Memory B cell (primary cell): ENCODE data around the gene NTN1.

Source experiments
- ATAC-seq: fragments of 150-1000 bp; cut with Tn5 transposase; 2 replicates; pipeline ENCODE4 v1.10.0; 2021; ENCODE audit warnings: low read depth, mild to moderate bottlenecking, moderate library complexity
- DNase-seq, 2 donors: peaks; one replicate each; pipeline ENCODE4 v3.0.0; 2022; ENCODE audit warnings: low spot score in 2 of 2
- H3K27ac Mint-ChIP-seq: one replicate; pipeline ENCODE4 v1.8.0; 2022; ENCODE audit warnings: mild to moderate bottlenecking, moderate library complexity, mixed read lengths
- H3K27me3 Mint-ChIP-seq: one replicate; pipeline ENCODE4 v1.8.0; 2022; ENCODE audit warnings: mixed read lengths
- H3K36me3 Mint-ChIP-seq: one replicate; pipeline ENCODE4 v1.8.0; 2022; ENCODE audit warnings: mild to moderate bottlenecking, mixed read lengths
- H3K4me1 Mint-ChIP-seq: one replicate; pipeline ENCODE4 v1.8.0; 2022; ENCODE audit warnings: mixed read lengths
- H3K4me3 Mint-ChIP-seq: one replicate; pipeline ENCODE4 v1.8.0; 2022; ENCODE audit warnings: mild to moderate bottlenecking, moderate library complexity, mixed read lengths
- H3K9me3 Mint-ChIP-seq: one replicate; pipeline ENCODE4 v1.8.0; 2022; ENCODE audit warnings: mixed read lengths

Gene NTN1

GRCh38 chr17:9241371-9241712, 220.0 kb downstream of the NTN1 start:
- no peak for DNase-seq
- Mint-ChIP-seq H3K4me1 (peaks cover 10% of the 10 kb centered on the region), H3K9me3 (no peaks in the 10 kb centered on the region), H3K27ac (no peak overlapping the region), H3K27me3 (no peaks in the 10 kb centered on the region), H3K4me3 (peak overlapping the region; percentile 32), H3K36me3 (no peaks in the 10 kb centered on the region)
- no peak for ATAC-seq

DNA sequence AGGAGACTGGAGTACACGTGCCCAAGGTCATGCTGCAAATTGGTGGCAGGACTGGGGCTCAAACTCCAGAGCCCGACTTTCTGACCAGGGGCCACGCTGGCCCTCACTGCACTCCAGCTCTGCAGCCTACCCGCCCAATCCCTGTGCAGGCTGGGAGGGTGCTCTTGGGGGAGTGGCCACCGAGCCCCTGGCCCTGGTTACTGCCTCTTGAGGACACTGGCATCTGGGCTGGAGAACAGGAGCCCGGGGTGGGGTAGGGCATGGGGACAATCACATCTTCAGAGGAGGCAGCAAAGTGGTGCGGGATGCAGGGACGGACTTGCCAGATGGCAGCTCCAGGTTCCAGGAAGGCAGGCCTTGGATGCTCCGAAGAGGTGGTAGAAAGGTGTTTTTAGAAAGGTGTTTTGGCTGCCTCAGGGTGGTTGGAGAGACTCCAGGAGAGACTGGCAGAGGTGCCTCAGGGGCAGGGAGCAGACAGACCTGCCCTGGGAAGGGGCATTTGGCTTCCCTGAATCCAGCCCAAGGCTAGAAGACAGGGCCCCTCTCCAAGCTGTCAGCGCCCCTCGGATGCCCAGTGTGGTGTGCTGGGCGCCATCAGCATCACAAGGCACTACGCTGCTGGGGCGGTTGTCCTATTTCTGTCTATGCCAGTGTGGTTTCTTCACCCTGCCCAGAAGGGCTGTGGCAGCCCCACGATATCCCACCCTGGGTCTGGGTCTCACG, 220.6 kb downstream of the NTN1 start:
- Mint-ChIP-seq H3K9me3 (no peaks in the 10 kb centered on the region), H3K4me1 (peaks cover 10% of the 10 kb centered on the region), H3K27ac (no peak overlapping the region), H3K27me3 (no peaks in the 10 kb centered on the region), H3K36me3 (no peaks in the 10 kb centered on the region), H3K4me3 (peak overlapping the region; percentile 32)
- DNase-seq (no peak), ATAC-seq (no peak)

DNA sequence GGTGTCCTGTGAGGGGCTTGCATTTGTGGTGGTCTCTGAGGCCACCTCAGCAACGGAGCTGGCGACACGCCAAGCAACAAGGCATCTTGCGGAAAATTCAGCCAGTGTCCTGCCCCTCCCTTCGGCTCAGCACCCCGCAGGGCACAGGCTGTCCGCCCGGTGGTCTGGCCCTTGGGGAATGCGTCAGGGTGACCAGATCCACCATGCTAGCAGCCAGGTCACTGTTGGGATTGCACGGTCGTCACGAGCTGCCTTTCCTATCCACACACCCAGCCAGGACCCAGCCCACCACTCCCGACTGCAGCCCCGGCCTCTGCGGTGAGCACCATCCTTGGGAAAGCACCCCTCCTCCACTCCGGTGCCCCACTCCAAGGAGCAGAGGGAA, 221.2 kb downstream of the NTN1 start:
- DNase-seq = no peak
- no peaks in the 10 kb centered on the region for H3K36me3 Mint-ChIP-seq
- no peak overlapping the region for H3K4me3 Mint-ChIP-seq
- no peaks in the 10 kb centered on the region for H3K27me3 Mint-ChIP-seq
- no peaks in the 10 kb centered on the region for H3K9me3 Mint-ChIP-seq
- peaks cover 10% of the 10 kb centered on the region for H3K4me1 Mint-ChIP-seq
- ATAC-seq = no peak
- no peak overlapping the region for H3K27ac Mint-ChIP-seq

GRCh38 chr17:9242983-9243382, 221.7 kb downstream of the NTN1 start:
- no peak for DNase-seq
- Mint-ChIP-seq H3K4me3 (no peak overlapping the region), H3K27ac (no peak overlapping the region), H3K9me3 (no peaks in the 10 kb centered on the region), H3K36me3 (peaks cover 2% of the 10 kb centered on the region), H3K27me3 (no peaks in the 10 kb centered on the region), H3K4me1 (peaks cover 9% of the 10 kb centered on the region)
- no peak for ATAC-seq

GRCh38 chr17:9244066-9245052, 223.0 kb downstream of the NTN1 start:
- Mint-ChIP-seq H3K27me3 (no peaks in the 10 kb centered on the region), H3K4me1 (peaks cover 6% of the 10 kb centered on the region), H3K4me3 (no peak overlapping the region), H3K27ac (no peak overlapping the region), H3K36me3 (peaks cover 6% of the 10 kb centered on the region), H3K9me3 (no peaks in the 10 kb centered on the region)
- DNase-seq (no peak), ATAC-seq (no peak)

DNA sequence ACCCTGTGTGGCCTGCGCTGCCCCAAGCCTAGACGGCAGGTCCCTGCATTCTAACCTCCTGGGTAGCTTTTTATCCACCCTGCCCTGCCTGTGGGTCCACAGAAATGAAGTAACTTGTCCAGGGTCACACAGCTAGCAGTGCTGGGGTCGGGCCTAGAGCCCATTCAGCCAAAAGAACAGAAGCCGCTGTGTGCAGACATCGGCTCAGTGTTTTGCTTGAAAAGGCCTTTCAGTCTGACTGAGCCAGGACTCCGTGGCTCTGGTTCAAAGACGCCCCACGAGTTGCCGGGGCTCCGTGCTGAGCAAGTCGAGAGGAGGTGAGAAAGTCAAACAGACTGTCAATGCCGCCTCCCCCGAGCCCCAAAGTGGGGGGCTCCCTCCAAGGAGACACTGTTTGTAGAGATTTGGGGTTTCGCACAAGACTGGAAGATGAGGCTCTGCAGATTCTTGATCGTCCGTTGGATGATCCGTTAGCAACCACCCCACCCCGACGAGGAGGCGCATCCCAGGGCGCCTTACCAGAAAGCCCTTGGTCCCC, 226.2 kb downstream of the NTN1 start:
- peaks cover 7% of the 10 kb centered on the region for H3K36me3 Mint-ChIP-seq
- H3K27ac Mint-ChIP-seq = no peak overlapping the region
- H3K4me3 Mint-ChIP-seq = no peak overlapping the region
- H3K4me1 Mint-ChIP-seq = no peaks in the 10 kb centered on the region
- no peak for ATAC-seq
- no peaks in the 10 kb centered on the region for H3K27me3 Mint-ChIP-seq
- no peak for DNase-seq
- H3K9me3 Mint-ChIP-seq = no peaks in the 10 kb centered on the region

DNA sequence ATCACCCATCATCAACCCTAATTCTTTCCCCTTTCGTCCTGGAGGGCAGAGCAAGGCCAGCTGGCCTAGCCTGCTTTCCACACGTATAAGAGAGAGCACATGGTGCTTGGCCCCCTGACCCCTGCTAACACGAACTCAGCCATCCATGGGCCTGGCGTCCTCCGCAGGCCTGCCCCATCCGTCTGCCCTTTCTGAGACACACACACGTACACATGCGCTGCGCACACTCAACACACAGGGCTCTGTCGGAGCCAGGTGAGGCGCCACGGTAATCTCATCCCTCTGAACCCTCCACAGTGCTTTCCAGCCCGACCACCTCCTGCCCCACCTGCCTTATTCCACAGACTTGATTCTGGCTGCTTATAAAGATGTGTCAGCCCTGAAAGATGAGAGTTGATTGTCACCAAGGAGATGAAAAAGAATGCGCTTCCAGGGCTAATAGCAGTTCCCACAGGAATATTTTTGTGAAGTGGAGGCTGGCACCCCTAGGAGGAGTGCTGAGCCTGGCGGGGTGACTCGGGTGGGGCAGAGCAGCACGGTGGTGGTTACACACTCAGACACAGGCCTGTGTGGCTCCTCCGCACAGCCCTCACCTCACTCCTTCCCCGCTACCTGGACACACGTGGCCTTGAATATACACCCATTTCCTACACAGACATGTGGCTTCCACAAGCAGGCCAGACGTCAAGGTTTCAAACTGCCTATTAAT, 228.1 kb downstream of the NTN1 start:
- no peak overlapping the region for H3K4me3 Mint-ChIP-seq
- H3K27me3 Mint-ChIP-seq = no peaks in the 10 kb centered on the region
- H3K36me3 Mint-ChIP-seq = peaks cover 15% of the 10 kb centered on the region
- H3K27ac Mint-ChIP-seq = no peak overlapping the region
- H3K9me3 Mint-ChIP-seq = no peaks in the 10 kb centered on the region
- ATAC-seq (no peak), DNase-seq (no peak)
- H3K4me1 Mint-ChIP-seq = no peaks in the 10 kb centered on the region

GRCh38 chr17:9251273-9251672, 230.0 kb downstream of the NTN1 start:
- Mint-ChIP-seq H3K27me3 (no peaks in the 10 kb centered on the region), H3K4me1 (no peaks in the 10 kb centered on the region), H3K9me3 (no peaks in the 10 kb centered on the region), H3K36me3 (peaks cover 18% of the 10 kb centered on the region), H3K27ac (no peak overlapping the region), H3K4me3 (no peak overlapping the region)
- DNase-seq (no peak), ATAC-seq (no peak)

DNA sequence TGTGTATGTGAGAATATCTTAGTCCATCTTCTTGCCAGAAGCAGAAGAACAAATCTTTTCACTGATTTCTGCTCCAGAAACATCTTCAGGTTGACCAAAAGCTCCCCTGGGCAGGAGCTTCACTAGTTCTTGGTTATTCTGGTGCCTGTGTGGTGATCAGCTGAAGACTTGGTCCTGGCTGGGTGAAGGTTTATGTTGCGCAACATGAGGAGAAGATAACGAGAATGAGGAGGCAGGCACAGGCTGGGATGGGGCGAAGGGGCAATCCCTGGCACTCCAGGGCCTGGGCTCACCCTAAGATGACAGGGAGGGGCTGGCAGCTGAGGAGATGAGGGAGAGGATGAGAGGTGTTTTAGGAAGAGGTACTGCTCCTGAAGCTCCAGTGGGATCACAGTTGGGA, 232.0 kb downstream of the NTN1 start:
- Mint-ChIP-seq H3K4me3 (no peak overlapping the region), H3K36me3 (peaks cover 15% of the 10 kb centered on the region)

DNA sequence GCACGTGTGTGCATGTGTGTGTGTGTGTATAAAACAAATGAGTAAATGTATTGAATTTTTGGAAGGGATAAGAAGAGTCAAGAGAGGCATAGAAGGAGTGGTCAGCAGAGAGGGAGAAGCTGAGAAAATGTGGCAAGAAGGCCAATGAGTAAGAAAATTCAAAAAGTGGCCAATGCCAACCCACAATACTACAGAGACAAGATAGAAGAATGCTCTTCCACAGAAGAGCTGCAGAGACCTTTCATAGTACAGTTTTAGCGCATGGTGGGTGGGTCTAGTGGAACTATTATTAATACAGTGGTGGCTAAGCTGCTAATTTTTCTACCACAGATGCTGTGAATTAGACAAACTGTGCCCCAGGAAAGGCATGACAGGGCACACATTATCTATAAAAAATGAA, 233.5 kb downstream of the NTN1 start:
- Mint-ChIP-seq H3K4me3 (no peak overlapping the region), H3K9me3 (no peaks in the 10 kb centered on the region), H3K36me3 (peaks cover 15% of the 10 kb centered on the region), H3K4me1 (peaks cover 12% of the 10 kb centered on the region), H3K27ac (no peak overlapping the region), H3K27me3 (no peaks in the 10 kb centered on the region)
- ATAC-seq (no peak), DNase-seq (no peak)

More for the DNA sequence above, 232.0 kb downstream of the NTN1 start:
- ATAC-seq = no peak
- Mint-ChIP-seq H3K9me3 (no peaks in the 10 kb centered on the region), H3K27ac (no peak overlapping the region), H3K27me3 (no peaks in the 10 kb centered on the region), H3K4me1 (peaks cover 9% of the 10 kb centered on the region)
- no peak for DNase-seq

DNA sequence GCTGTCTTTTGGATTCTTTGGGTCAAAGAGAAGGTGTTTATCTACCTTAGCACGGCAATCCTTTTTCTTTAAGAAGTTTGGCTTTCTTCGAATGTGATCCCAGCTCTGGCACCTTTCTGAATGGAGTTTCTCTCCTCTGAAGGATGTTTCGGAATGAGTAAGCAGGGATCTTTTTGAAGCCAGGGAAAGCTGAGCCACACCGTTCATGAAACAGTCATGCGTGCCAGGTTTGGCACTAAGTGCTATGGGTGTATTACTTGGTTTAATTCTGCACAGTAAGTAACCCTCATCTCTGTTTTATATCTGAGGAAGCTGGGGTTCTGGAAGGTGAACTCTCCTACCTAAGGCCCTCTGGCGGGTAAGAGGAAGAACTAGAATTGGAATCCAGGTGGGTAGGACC, 234.5 kb downstream of the NTN1 start:
- ATAC-seq (no peak), DNase-seq (no peak)
- Mint-ChIP-seq H3K27me3 (no peaks in the 10 kb centered on the region), H3K36me3 (peaks cover 18% of the 10 kb centered on the region), H3K4me3 (no peak overlapping the region), H3K27ac (no peak overlapping the region), H3K9me3 (no peaks in the 10 kb centered on the region), H3K4me1 (peaks cover 12% of the 10 kb centered on the region)

- Mint-ChIP-seq H3K4me1 (peaks cover 12% of the 10 kb centered on the region), H3K27ac (no peak overlapping the region), H3K36me3 (peaks cover 18% of the 10 kb centered on the region), H3K4me3 (no peak overlapping the region), H3K27me3 (no peaks in the 10 kb centered on the region), H3K9me3 (no peaks in the 10 kb centered on the region)
- ATAC-seq (no peak), DNase-seq (no peak)
These were observed 235.0 kb downstream of the NTN1 start for GRCh38 chr17:9256361-9256750.

DNA sequence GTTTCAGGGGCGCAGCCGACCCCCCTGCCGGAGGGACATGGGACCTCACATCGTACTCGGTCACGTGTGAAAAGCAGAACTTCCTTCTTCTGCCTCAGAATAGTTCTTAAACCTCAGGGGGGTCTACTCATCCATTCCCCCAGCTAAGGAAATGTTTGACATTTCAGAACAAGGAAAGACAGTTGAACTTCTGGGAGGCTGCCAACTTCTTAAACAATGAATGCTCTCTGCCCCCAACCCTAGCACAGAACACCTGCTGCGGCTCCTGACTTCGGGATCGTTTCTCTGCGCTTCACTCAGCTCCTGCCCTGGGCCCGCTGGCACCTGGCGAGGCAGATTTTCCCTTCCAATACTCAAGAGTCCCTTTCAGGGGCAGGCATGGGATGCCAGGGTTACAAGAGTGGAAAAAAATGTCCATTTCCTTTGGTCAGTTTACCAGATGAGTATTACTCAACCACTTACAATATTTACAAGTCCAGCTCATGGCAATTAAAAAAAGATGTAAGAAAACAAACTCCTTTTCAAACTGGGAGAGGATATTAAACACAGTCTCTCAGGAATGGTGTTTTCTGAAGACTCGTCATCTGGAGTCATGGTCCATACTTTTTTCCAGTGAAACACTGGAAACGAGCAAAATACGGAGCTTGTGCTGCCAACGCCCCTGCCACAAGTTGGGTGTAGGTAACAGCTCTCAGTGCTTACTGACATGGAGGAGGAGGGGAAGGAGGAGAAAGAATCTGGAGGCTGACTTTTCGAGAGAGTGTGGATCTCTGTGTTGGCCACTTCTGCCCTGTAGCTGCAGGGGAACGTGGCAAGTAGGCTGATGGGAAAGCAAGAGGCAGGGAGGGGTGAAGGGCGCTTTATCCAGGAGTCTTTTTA, 235.7 kb downstream of the NTN1 start:
- Mint-ChIP-seq H3K9me3 (no peaks in the 10 kb centered on the region), H3K27ac (peak overlapping the region; percentile 53), H3K36me3 (peaks cover 18% of the 10 kb centered on the region), H3K27me3 (no peaks in the 10 kb centered on the region), H3K4me1 (peaks cover 12% of the 10 kb centered on the region), H3K4me3 (no peak overlapping the region)
- DNase-seq = no peak
- ATAC-seq = peak; percentile 85
